ENCODE measurements around the gene CAMK2A. TPM values are rescaled to one million over a fixed set of nuclear protein-coding genes. Genes with fewer than 3 reads are reported as not detected.
A peak's percentile ranks its signal among the peaks of the same experiment; 100 is the strongest.

Gene CAMK2A
- total RNA-seq, 4 donors from 2014 or later: 1.4 to 6.9 (median 3.6) TPM

GRCh38 chr5:150317048-150318003, 27.8 kb upstream of the CAMK2A start:
- H3K27ac ChIP-seq: peak overlapping the region in 1 of 4 donors; percentile 10
- TF ChIP-seq POLR2A (IDR thresholded peaks at IDR 0.05) (no peak), CTCF (IDR thresholded peaks at IDR 0.05) (no peak), EP300 (IDR thresholded peaks at IDR 0.05) (no peak)
- 69 to 84% methylated on average over 3 to 5 of the region's 11 CpGs for WGBS, 2 donors (ENCODE audit: low coverage in 1 of 2)
- no peak overlapping the region for H3K4me3 ChIP-seq
- peaks cover 0 to 17% (median 0%) of the 10 kb centered on the region in 3 donors for H3K4me1 ChIP-seq
- no peaks in the 10 kb centered on the region for H3K9me3 ChIP-seq
- H3K27me3 ChIP-seq: no peaks in the 10 kb centered on the region
- ATAC-seq: peak; percentile 17
- H3K36me3 ChIP-seq: no peaks in the 10 kb centered on the region

- Histone ChIP-seq H3K4me1 (peaks cover 0 to 17% (median 0%) of the 10 kb centered on the region in 3 donors), H3K36me3 (no peaks in the 10 kb centered on the region), H3K27ac (no peak overlapping the region), H3K9me3 (no peaks in the 10 kb centered on the region), H3K27me3 (no peaks in the 10 kb centered on the region), H3K4me3 (no peak overlapping the region)
- 70 to 91% methylated on average over 3 of the region's 3 CpGs for WGBS, 2 donors (ENCODE audit: low coverage in 1 of 2)
- TF ChIP-seq POLR2A (IDR thresholded peaks at IDR 0.05): no peak
- ATAC-seq: no peak
Measured at GRCh38 chr5:150316320-150316719, 26.7 kb upstream of the CAMK2A start.

GRCh38 chr5:150315245-150315644, 25.7 kb upstream of the CAMK2A start:
- ATAC-seq: no peak
- H3K27me3 ChIP-seq: no peaks in the 10 kb centered on the region
- 88 to 97% methylated on average over 4 of the region's 4 CpGs for WGBS, 2 donors (ENCODE audit: low coverage in 1 of 2)

GRCh38 chr5:150313921-150314716, 24.5 kb upstream of the CAMK2A start:
- H3K9me3 ChIP-seq: no peaks in the 10 kb centered on the region
- ATAC-seq: no peak
- H3K4me1 ChIP-seq: peaks cover 0 to 15% (median 0%) of the 10 kb centered on the region in 3 donors
- H3K36me3 ChIP-seq: no peaks in the 10 kb centered on the region
- H3K4me3 ChIP-seq: no peak overlapping the region
- H3K27me3 ChIP-seq: no peaks in the 10 kb centered on the region
- 33 to 47% methylated on average over 3 to 5 of the region's 6 CpGs for WGBS, 2 donors (ENCODE audit: low coverage in 1 of 2)
- no peak for TF ChIP-seq POLR2A (IDR thresholded peaks at IDR 0.05)
- no peak for TF ChIP-seq POLR2AphosphoS5 (IDR thresholded peaks at IDR 0.05)
- TF ChIP-seq EP300 (IDR thresholded peaks at IDR 0.05): no peak
- no peak for TF ChIP-seq CTCF (IDR thresholded peaks at IDR 0.05)
- H3K27ac ChIP-seq: peak overlapping the region in 2 of 4 donors; percentile 14 to 24

More at GRCh38 chr5:150315245-150315644, 25.7 kb upstream of the CAMK2A start:
- H3K9me3 ChIP-seq: no peaks in the 10 kb centered on the region
- H3K27ac ChIP-seq: no peak overlapping the region
- no peak overlapping the region for H3K4me3 ChIP-seq
- no peaks in the 10 kb centered on the region for H3K36me3 ChIP-seq
- H3K4me1 ChIP-seq: peaks cover 0 to 11% (median 0%) of the 10 kb centered on the region in 3 donors
- TF ChIP-seq CTCF (IDR thresholded peaks at IDR 0.05) (no peak), POLR2AphosphoS5 (IDR thresholded peaks at IDR 0.05) (no peak), POLR2A (IDR thresholded peaks at IDR 0.05) (no peak), EP300 (IDR thresholded peaks at IDR 0.05) (no peak)

- Histone ChIP-seq H3K9me3 (no peaks in the 10 kb centered on the region), H3K27ac (no peak overlapping the region), H3K36me3 (no peaks in the 10 kb centered on the region), H3K4me3 (no peak overlapping the region), H3K27me3 (no peaks in the 10 kb centered on the region), H3K4me1 (peaks cover 0 to 18% (median 0%) of the 10 kb centered on the region in 3 donors)
- no peak for ATAC-seq
- WGBS, 2 donors (ENCODE audit: low coverage in 1 of 2): 62 to 96% methylated on average over 3 to 4 of the region's 6 CpGs
- TF ChIP-seq POLR2AphosphoS5 (IDR thresholded peaks at IDR 0.05) (no peak), EP300 (IDR thresholded peaks at IDR 0.05) (no peak), POLR2A (IDR thresholded peaks at IDR 0.05) (no peak), CTCF (IDR thresholded peaks at IDR 0.05) (no peak)
Measured at GRCh38 chr5:150313501-150313900, 23.9 kb upstream of the CAMK2A start.

All from gastroesophageal sphincter (tissue), 4 donors.